ENCODE results near the gene COA8.

- TF ChIP-seq POLR2A (IDR thresholded peaks at IDR 0.05) (no peak), CTCF (IDR thresholded peaks at IDR 0.05) (no peak)
These were observed 17.4 kb upstream of the COA8 start for GRCh38 chr14:103545219-103545914.
